Neuronal stem cell (in vitro differentiated cells): Measurements from ENCODE around the gene PLCG1.
A peak's percentile ranks its signal among the peaks of the same experiment; 100 is the strongest.

Experiments
- DNase-seq: peaks from one replicate; pipeline ENCODE4 v3.0.0-alpha.2; 2013; ENCODE audit warnings: low spot score
- H2AFZ ChIP-seq: one replicate; pipeline ENCODE4 v1.6.1; 2013; ENCODE audit warnings: mild to moderate bottlenecking, low read length, inconsistent platforms
- H2AK5ac ChIP-seq: 2 replicates; pipeline ENCODE4 v1.6.1; 2013; ENCODE audit warnings: low read depth, mild to moderate bottlenecking, inconsistent platforms, low read length, moderate library complexity, mixed read lengths
- H2BK120ac ChIP-seq: 2 replicates; pipeline ENCODE4 v1.6.1; 2013; ENCODE audit warnings: low read depth, mild to moderate bottlenecking, inconsistent platforms, low read length, moderate library complexity, mixed read lengths
- H2BK12ac ChIP-seq: one replicate; pipeline ENCODE4 v1.6.1; 2013; ENCODE audit warnings: low read length, inconsistent platforms
- H2BK15ac ChIP-seq: 2 replicates; pipeline ENCODE4 v1.6.1; 2013; ENCODE audit warnings: mild to moderate bottlenecking, low read length, inconsistent platforms, mixed read lengths
- H2BK5ac ChIP-seq: one replicate; pipeline ENCODE4 v1.6.1; 2013; ENCODE audit warnings: inconsistent platforms, mild to moderate bottlenecking, low read length, moderate library complexity
- H3K14ac ChIP-seq: one replicate; pipeline ENCODE4 v1.6.1; 2013; ENCODE audit warnings: low read length, inconsistent platforms
- H3K18ac ChIP-seq: 2 replicates; pipeline ENCODE4 v1.6.1; 2013; ENCODE audit warnings: low read length, inconsistent platforms
- H3K23ac ChIP-seq: 2 replicates; pipeline ENCODE4 v1.6.1; 2013; ENCODE audit warnings: low read depth, mild to moderate bottlenecking, mixed read lengths, low read length, inconsistent platforms; ENCODE audit not compliant: poor library complexity
- H3K27ac ChIP-seq: replicated peaks from 3 replicates; pipeline ENCODE4 v1.5.1; 2013; ENCODE audit warnings: low read length, inconsistent platforms
- H3K27me3 ChIP-seq, 3 experiments: 2 replicates each; pipeline ENCODE4 v1.6.1; 2013; ENCODE audit warnings: low read length in 3 of 3, mild to moderate bottlenecking in 2 of 3, inconsistent platforms in 1 of 3, low read depth in 1 of 3, mixed read lengths in 1 of 3, moderate library complexity in 1 of 3; ENCODE audit not compliant: control insufficient read depth in 3 of 3, insufficient read depth in 3 of 3
- H3K36me3 ChIP-seq, 2 donors: replicated peaks in 1 of 2; 2 replicates each; pipeline ENCODE4 v1.6.1; 2013; ENCODE audit warnings: low read length in 2 of 2; ENCODE audit not compliant: control insufficient read depth in 2 of 2, insufficient read depth in 2 of 2
- H3K4ac ChIP-seq: 2 replicates; pipeline ENCODE4 v1.6.1; 2013; ENCODE audit warnings: inconsistent platforms, mild to moderate bottlenecking, low read length, moderate library complexity
- H3K4me1 ChIP-seq, 2 donors: 1 replicate in 1 of 2; 2 replicates in 1 of 2; pipeline ENCODE4 v1.6.1; 2013; ENCODE audit warnings: low read length in 2 of 2, low read depth in 1 of 2; ENCODE audit not compliant: control insufficient read depth in 2 of 2, insufficient read depth in 1 of 2
- H3K4me2 ChIP-seq: one replicate; pipeline ENCODE4 v1.6.1; 2013; ENCODE audit warnings: mild to moderate bottlenecking, low read length, inconsistent platforms; ENCODE audit not compliant: insufficient read depth, poor library complexity, severe bottlenecking
- H3K4me3 ChIP-seq, 2 donors: 2 replicates each; pipeline ENCODE4 v1.5.1; 2013; ENCODE audit warnings: low read length in 2 of 2, mild to moderate bottlenecking in 2 of 2, inconsistent platforms in 1 of 2, moderate library complexity in 1 of 2
- H3K79me1 ChIP-seq: one replicate; pipeline ENCODE4 v1.6.1; 2013; ENCODE audit warnings: low read depth, mild to moderate bottlenecking, inconsistent platforms, low read length, moderate library complexity
- H3K9ac ChIP-seq: one replicate; pipeline ENCODE4 v1.6.1; 2013; ENCODE audit warnings: mild to moderate bottlenecking, low read depth, low read length, inconsistent platforms; ENCODE audit not compliant: poor library complexity
- H3K9me3 ChIP-seq, 2 donors: replicated peaks in 1 of 2; 2 replicates each; pipeline versions ENCODE3 to v1.6.1; 2013; ENCODE audit warnings: low read length in 2 of 2, mild to moderate bottlenecking in 2 of 2, inconsistent platforms in 1 of 2, low read depth in 1 of 2, mixed read lengths in 1 of 2, moderate library complexity in 1 of 2; ENCODE audit not compliant: control insufficient read depth in 2 of 2, insufficient read depth in 1 of 2
- H4K8ac ChIP-seq: one replicate; pipeline ENCODE4 v1.6.1; 2013; ENCODE audit warnings: low read depth, mild to moderate bottlenecking, inconsistent platforms, low read length, moderate library complexity
- H4K91ac ChIP-seq: one replicate; pipeline ENCODE4 v1.6.1; 2013; ENCODE audit warnings: low read length, low read depth, mild to moderate bottlenecking, inconsistent platforms; ENCODE audit not compliant: poor library complexity
- WGBS, 2 donors: extraction: QIAGEN DNeasy Blood & Tissue Kit; methylation state at CpG; one replicate each; pipeline ENCODE4 v1.1.7; 2013; ENCODE audit warnings: missing lambda C conversion rate in 2 of 2, mixed read lengths in 1 of 2; ENCODE audit not compliant: insufficient read length in 2 of 2, insufficient replicate concordance in 1 of 2; ENCODE audit errors: extremely low coverage in 2 of 2; 5-methylcytosine and 5-hydroxymethylcytosine counted together

The PLCG1 gene

GRCh38 chr20:41192575-41192974 is 55.2 kb downstream of the PLCG1 start:
- H3K23ac ChIP-seq, result no peak overlapping the region
- no peak overlapping the region for H2BK15ac ChIP-seq

GRCh38 chr20:41196653-41197225 is 59.4 kb downstream of the PLCG1 start:
- no peak for DNase-seq
- no peak overlapping the region for H2AFZ ChIP-seq
- H3K23ac ChIP-seq, result no peak overlapping the region
- no peak overlapping the region for H2BK15ac ChIP-seq
- no peak overlapping the region for H3K18ac ChIP-seq
- H3K4ac ChIP-seq, result no peak overlapping the region
- no peaks in the 10 kb centered on the region for H3K79me1 ChIP-seq
- no peak overlapping the region for H3K27ac ChIP-seq
- H4K8ac ChIP-seq, result no peak overlapping the region
- no peak overlapping the region for H4K91ac ChIP-seq
- no peak overlapping the region for H3K9ac ChIP-seq
- no peak overlapping the region for H3K14ac ChIP-seq
- H2AK5ac ChIP-seq, result no peak overlapping the region
- no CpG with 5 or more reads among the region's 1 CpG for WGBS, 2 donors
- H2BK5ac ChIP-seq, result no peak overlapping the region
- no peaks in the 10 kb centered on the region for H3K4me1 ChIP-seq
- no peak overlapping the region for H3K4me3 ChIP-seq
- peaks cover 0 to 2% of the 10 kb centered on the region in 2 donors for H3K36me3 ChIP-seq
- H3K9me3 ChIP-seq, result peaks cover 17 to 20% of the 10 kb centered on the region in 2 donors
- H2BK12ac ChIP-seq, result no peak overlapping the region
- no peak overlapping the region for H3K4me2 ChIP-seq
- no peak overlapping the region for H2BK120ac ChIP-seq
- no peaks in the 10 kb centered on the region for H3K27me3 ChIP-seq

More at GRCh38 chr20:41192575-41192974, 55.2 kb downstream of the PLCG1 start:
- Histone ChIP-seq H3K79me1 (no peaks in the 10 kb centered on the region), H3K4ac (no peak overlapping the region), H3K4me1 (no peaks in the 10 kb centered on the region), H4K91ac (no peak overlapping the region), H3K4me2 (no peak overlapping the region), H2BK5ac (no peak overlapping the region), H3K9ac (no peak overlapping the region), H3K9me3 (peaks cover 5 to 13% of the 10 kb centered on the region in 2 donors), H4K8ac (no peak overlapping the region), H2AFZ (no peak overlapping the region), H2BK12ac (no peak overlapping the region), H3K36me3 (peaks cover 0 to 2% of the 10 kb centered on the region in 2 donors), H3K14ac (no peak overlapping the region), H3K18ac (peak overlapping the region; percentile 5), H2AK5ac (no peak overlapping the region), H2BK120ac (no peak overlapping the region), H3K27me3 (no peaks in the 10 kb centered on the region), H3K4me3 (peak overlapping the region in 1 of 2 donors; percentile 47), H3K27ac (no peak overlapping the region)
- no CpG with 5 or more reads among the region's 3 CpGs for whole genome bisulfite sequencing, 2 donors
- DNase-seq, result no peak

DNA sequence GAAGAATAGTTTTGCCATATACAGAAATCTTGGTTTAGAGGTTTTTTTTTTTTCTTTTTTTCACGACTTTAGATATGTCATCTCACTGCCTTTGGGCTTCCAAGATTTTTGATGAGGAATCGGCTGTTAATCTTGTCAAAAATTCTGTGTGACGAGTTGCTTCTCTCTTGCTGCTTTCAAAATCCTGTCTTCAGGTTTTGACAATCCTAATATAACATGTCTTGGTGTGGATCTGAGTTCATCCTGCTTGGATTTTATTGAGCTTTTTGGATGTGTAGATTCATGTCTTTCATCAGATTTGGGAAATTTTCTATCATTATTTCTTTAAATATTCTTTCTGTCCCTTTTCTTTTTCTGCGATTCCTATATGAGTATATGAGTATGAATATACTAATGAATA is 61.1 kb downstream of the PLCG1 start:
- H3K14ac ChIP-seq, result no peak overlapping the region
- no peak overlapping the region for H4K8ac ChIP-seq
- no peak overlapping the region for H2AK5ac ChIP-seq
- no peak overlapping the region for H2BK12ac ChIP-seq
- H3K79me1 ChIP-seq, result no peaks in the 10 kb centered on the region
- no peak for DNase-seq
- H3K18ac ChIP-seq, result no peak overlapping the region
- no peak overlapping the region for H3K23ac ChIP-seq
- H2BK15ac ChIP-seq, result no peak overlapping the region
- H3K4me2 ChIP-seq, result no peak overlapping the region
- H3K27ac ChIP-seq, result no peak overlapping the region
- no peak overlapping the region for H2BK5ac ChIP-seq
- no peak overlapping the region for H2BK120ac ChIP-seq
- H3K9me3 ChIP-seq, result peaks cover 9 to 20% of the 10 kb centered on the region in 2 donors
- H3K36me3 ChIP-seq, result no peaks in the 10 kb centered on the region
- H3K4ac ChIP-seq, result no peak overlapping the region
- no peaks in the 10 kb centered on the region for H3K4me1 ChIP-seq
- no CpG with 5 or more reads among the region's 4 CpGs for WGBS, 2 donors
- H3K27me3 ChIP-seq, result no peaks in the 10 kb centered on the region
- no peak overlapping the region for H3K4me3 ChIP-seq
- no peak overlapping the region for H3K9ac ChIP-seq
- H4K91ac ChIP-seq, result no peak overlapping the region
- H2AFZ ChIP-seq, result no peak overlapping the region

DNA sequence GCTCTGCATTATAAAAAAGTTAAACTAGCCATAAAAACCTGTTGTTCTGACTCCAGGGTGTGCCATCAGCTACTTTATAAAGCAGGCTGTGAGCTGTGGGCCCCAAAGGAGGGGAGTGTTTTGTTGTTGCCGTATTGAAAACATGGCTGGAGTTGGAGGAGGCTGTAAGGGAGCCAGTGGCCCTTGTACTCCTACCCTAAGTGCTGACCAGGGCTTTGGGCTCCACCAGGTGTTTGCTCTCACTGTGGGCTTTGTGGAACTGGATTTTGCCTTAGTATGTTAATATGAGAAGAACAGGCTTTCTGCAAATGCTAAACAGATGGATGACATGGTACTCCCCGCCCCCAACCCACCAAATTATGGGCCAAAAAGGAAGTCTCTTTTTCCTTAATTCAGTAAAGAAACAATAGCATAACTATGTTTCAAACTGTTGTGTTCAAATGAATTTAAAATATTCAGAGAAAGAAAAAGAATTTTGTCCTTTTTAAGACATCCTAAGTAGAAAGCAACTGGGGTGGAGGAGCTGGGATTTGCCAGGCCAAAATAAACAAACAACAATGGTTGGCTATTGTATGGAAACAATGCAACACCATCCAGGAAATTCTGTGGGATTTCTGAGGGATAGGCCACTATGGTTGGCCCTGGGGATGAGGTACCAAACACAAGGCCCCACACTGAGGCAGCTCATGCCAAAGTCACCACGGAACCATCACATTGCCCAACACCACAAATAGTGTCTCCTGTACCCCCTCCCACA is 63.3 kb downstream of the PLCG1 start:
- WGBS, 2 donors, result no CpG with 5 or more reads among the region's 3 CpGs
- H3K9me3 ChIP-seq, result peaks cover 13 to 25% of the 10 kb centered on the region in 2 donors

More for the DNA sequence above, 63.3 kb downstream of the PLCG1 start:
- no peaks in the 10 kb centered on the region for H3K27me3 ChIP-seq
- H3K36me3 ChIP-seq, result peaks cover 4% of the 10 kb centered on the region in 2 donors
- H4K8ac ChIP-seq, result no peak overlapping the region
- no peak overlapping the region for H3K4me3 ChIP-seq
- no peak overlapping the region for H2AK5ac ChIP-seq
- H3K18ac ChIP-seq, result no peak overlapping the region
- no peak overlapping the region for H3K23ac ChIP-seq
- H2AFZ ChIP-seq, result no peak overlapping the region
- H3K9ac ChIP-seq, result no peak overlapping the region
- H4K91ac ChIP-seq, result no peak overlapping the region
- H2BK12ac ChIP-seq, result no peak overlapping the region
- no peak overlapping the region for H3K4me2 ChIP-seq
- H2BK5ac ChIP-seq, result no peak overlapping the region
- H3K14ac ChIP-seq, result no peak overlapping the region
- H3K4me1 ChIP-seq, result no peaks in the 10 kb centered on the region
- H3K4ac ChIP-seq, result no peak overlapping the region
- no peak overlapping the region for H3K27ac ChIP-seq
- H2BK120ac ChIP-seq, result no peak overlapping the region
- no peak for DNase-seq
- H2BK15ac ChIP-seq, result no peak overlapping the region
- H3K79me1 ChIP-seq, result no peaks in the 10 kb centered on the region
